Measurements from ENCODE around the gene APCS. TPM values are rescaled to one million over a fixed set of nuclear protein-coding genes. Genes with fewer than 3 reads are reported as not detected.

The APCS gene
- total RNA-seq, 1 experiment from 2014 or later, result 0.42 TPM

DNA sequence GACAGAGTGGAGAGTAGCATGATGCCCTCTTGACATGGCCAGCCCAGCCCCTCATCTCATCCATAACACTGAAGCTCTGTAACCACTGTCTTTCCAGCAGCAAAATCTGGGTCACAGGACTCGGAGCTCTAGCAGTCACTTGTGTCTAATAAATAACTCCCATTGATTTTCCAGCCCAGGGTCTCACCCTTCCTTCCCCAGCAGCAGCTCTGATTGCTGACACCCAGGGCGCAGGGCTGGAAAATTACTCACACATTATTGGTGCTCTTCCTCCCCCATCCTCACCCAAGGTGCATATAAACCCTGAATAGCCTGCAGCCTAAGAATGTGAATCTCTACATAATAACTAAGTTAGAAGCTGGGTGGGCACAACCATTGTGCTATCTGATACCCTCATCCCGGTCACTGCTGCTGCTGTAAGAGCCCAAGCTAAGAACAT lies 30.7 kb upstream of the APCS start:
- Histone ChIP-seq H3K36me3 (ENCODE audit: control insufficient read depth in 1 of 2, insufficient read depth in 2 of 2, low read length in 2 of 2) (no peaks in the 10 kb centered on the region), H3K4me3 (replicated peaks in 1 of 2; ENCODE audit: low read depth in 1 of 2, low read length in 2 of 2) (no peak overlapping the region), H3K27me3 (ENCODE audit: insufficient read depth, low read length) (peaks cover 5% of the 10 kb centered on the region; the same call in 1 of the 2 replicates), H3K4me1 (ENCODE audit: control insufficient read depth in 1 of 2, insufficient read depth in 2 of 2, low read length in 2 of 2) (no peaks in the 10 kb centered on the region), H3K79me2 (ENCODE audit: insufficient read depth, low read length) (no peaks in the 10 kb centered on the region), H3K27ac (ENCODE audit: low read depth, low read length) (no peak overlapping the region), H4K20me1 (ENCODE audit: insufficient read depth) (no peaks in the 10 kb centered on the region), H3K4me2 (ENCODE audit: low read length) (no peak overlapping the region), H2AFZ (ENCODE audit: low read depth, low read length, poor library complexity, severe bottlenecking) (no peak overlapping the region), H3K9me2 (ENCODE audit: insufficient read depth) (no peaks in the 10 kb centered on the region), H3K9ac (ENCODE audit: low read length) (no peak overlapping the region), H3K9me3 (ENCODE audit: control insufficient read depth in 1 of 2, insufficient read depth in 1 of 2, low read depth in 1 of 2, low read length in 2 of 2) (no peaks in the 10 kb centered on the region)
- no peak for DNase-seq (ENCODE audit: low read depth, low spot score)
- ChIA-PET POLR2A (no interaction called here), RAD21 (ENCODE audit: low non-redundant PET in 1 of 2, low total read pairs in 2 of 2, uncharacterized antibody in 2 of 2, unreplicated experiment in 2 of 2) (no interaction called here), CTCF (no interaction called here)
- intact Hi-C loops (cut with micrococcal nuclease), result no loop called here
- BruUV-seq (replicated peaks), result no TSS peak
- ATAC-seq, result no peak
- TF ChIP-seq SIN3A (IDR thresholded peaks at IDR 0.05; ENCODE audit: low read depth) (no peak), CBX3 (IDR thresholded peaks at IDR 0.05; ENCODE audit: low read depth) (no peak), JUND (IDR thresholded peaks at IDR 0.05) (no peak), ZNF274 (IDR thresholded peaks at IDR 0.05; ENCODE audit: low read depth, low read length) (no peak), ZBTB33 (IDR thresholded peaks at IDR 0.05; ENCODE audit: extremely low read depth, insufficient replicate concordance, low read length) (no peak), EGR1 (IDR thresholded peaks at IDR 0.05; ENCODE audit: low read depth) (no peak), YY1 (IDR thresholded peaks at IDR 0.05; ENCODE audit: extremely low read depth, insufficient replicate concordance, low read depth, low read length) (no peak), POLR2AphosphoS5 (IDR thresholded peaks at IDR 0.05; ENCODE audit: low read depth, low read length) (no peak)

DNA sequence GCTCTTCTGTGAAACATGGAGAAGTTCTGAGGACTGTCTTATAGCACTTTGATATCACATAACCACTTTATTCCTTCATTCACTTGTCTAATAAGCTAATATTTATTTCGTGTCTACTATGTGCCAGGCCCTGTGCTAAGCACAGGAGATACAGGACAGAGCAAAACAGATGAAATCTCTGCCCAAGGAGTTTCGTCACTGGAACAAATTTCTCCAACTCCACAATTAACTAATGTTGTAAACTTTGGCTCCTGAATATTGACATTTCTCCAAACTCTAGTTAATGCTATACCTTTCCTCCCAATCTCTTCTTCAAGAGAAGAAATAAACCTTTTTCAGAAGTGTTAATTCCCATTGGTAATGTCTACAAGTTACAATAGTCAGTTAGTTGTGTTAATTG lies 27.0 kb upstream of the APCS start:
- POLR2A ChIA-PET, result no interaction called here

More for the DNA sequence above, 27.0 kb upstream of the APCS start:
- no peak overlapping the region for H3K4me2 ChIP-seq (ENCODE audit: low read length)
- H3K36me3 ChIP-seq (ENCODE audit: control insufficient read depth in 1 of 2, insufficient read depth in 2 of 2, low read length in 2 of 2), result no peaks in the 10 kb centered on the region
- ChIA-PET RAD21 (ENCODE audit: low non-redundant PET in 1 of 2, low total read pairs in 2 of 2, uncharacterized antibody in 2 of 2, unreplicated experiment in 2 of 2) (no interaction called here), CTCF (no interaction called here)
- H3K9ac ChIP-seq (ENCODE audit: low read length), result no peak overlapping the region
- no peaks in the 10 kb centered on the region for H3K9me3 ChIP-seq (ENCODE audit: control insufficient read depth in 1 of 2, insufficient read depth in 1 of 2, low read depth in 1 of 2, low read length in 2 of 2)
- DNase-seq (ENCODE audit: low read depth, low spot score) (no peak), ATAC-seq (no peak)
- TF ChIP-seq TCF7L2 (IDR thresholded peaks at IDR 0.05; ENCODE audit: borderline replicate concordance, extremely low read depth, insufficient read depth, insufficient read length) (no peak), RAD21 (IDR thresholded peaks at IDR 0.05; ENCODE audit: low read depth) (no peak), POLR2AphosphoS5 (IDR thresholded peaks at IDR 0.05; ENCODE audit: low read depth, low read length) (no peak), ZFX (IDR thresholded peaks at IDR 0.05) (no peak), SIN3A (IDR thresholded peaks at IDR 0.05; ENCODE audit: low read depth) (no peak), EZH2phosphoT487 (IDR thresholded peaks at IDR 0.05; ENCODE audit: borderline replicate concordance) (no peak), REST (IDR thresholded peaks at IDR 0.05; ENCODE audit: low read depth) (no peak)
- intact Hi-C loops (cut with micrococcal nuclease), result no loop called here
- H2AFZ ChIP-seq (ENCODE audit: low read depth, low read length, poor library complexity, severe bottlenecking), result no peak overlapping the region
- no peak overlapping the region for H3K27ac ChIP-seq (ENCODE audit: low read depth, low read length)
- no peaks in the 10 kb centered on the region for H3K79me2 ChIP-seq (ENCODE audit: insufficient read depth, low read length)
- H3K4me1 ChIP-seq (ENCODE audit: control insufficient read depth in 1 of 2, insufficient read depth in 2 of 2, low read length in 2 of 2), result no peaks in the 10 kb centered on the region
- H3K9me2 ChIP-seq (ENCODE audit: insufficient read depth), result no peaks in the 10 kb centered on the region
- H3K27me3 ChIP-seq (ENCODE audit: insufficient read depth, low read length), result peaks cover 12% of the 10 kb centered on the region
- no peaks in the 10 kb centered on the region for H4K20me1 ChIP-seq (ENCODE audit: insufficient read depth)
- H3K4me3 ChIP-seq (replicated peaks in 1 of 2; ENCODE audit: low read depth in 1 of 2, low read length in 2 of 2), result no peak overlapping the region
- no TSS peak for BruUV-seq (replicated peaks)

Data from HCT116 (cell line).